Activated T-cell treated with anti-CD3 and anti-CD28 coated beads, Interleukin-2, amount 50 U/mL, for 4 hours (primary cell): ENCODE results near the gene TMEM39B. TPM values are rescaled to one million over a fixed set of nuclear protein-coding genes. Genes with fewer than 3 reads are reported as not detected.
A peak's percentile ranks its signal among the peaks of the same experiment; 100 is the strongest.
"Not testable (repeated sequence)": the region's sequence is repeated elsewhere in the genome, so short reads cannot be mapped to it uniquely, and the experiment has no call there.

Source experiments
- ATAC-seq, 2 donors: fragments of 200-7000 bp; cut with Tn5 transposase; one replicate each; pipeline ENCODE4 v1.10.0; 2021
- DNase-seq: peaks from one replicate; pipeline ENCODE4 v3.0.0-alpha.2; 2020
- H3K27me3 Mint-ChIP-seq: one replicate; pipeline ENCODE4 v1.8.0; 2021; ENCODE audit warnings: low read depth, mixed read lengths
- H3K36me3 Mint-ChIP-seq: one replicate; pipeline ENCODE4 v1.8.0; 2022; ENCODE audit warnings: mixed read lengths; ENCODE audit not compliant: insufficient read depth
- H3K4me1 Mint-ChIP-seq: one replicate; pipeline ENCODE4 v1.8.0; 2021; ENCODE audit warnings: low read depth, mixed read lengths
- H3K4me3 Mint-ChIP-seq: one replicate; pipeline ENCODE4 v1.8.0; 2021; ENCODE audit warnings: mild to moderate bottlenecking, moderate library complexity, mixed read lengths
- H3K9me3 Mint-ChIP-seq: one replicate; pipeline ENCODE4 v1.8.0; 2021; ENCODE audit warnings: mixed read lengths
- total RNA-seq, 3 donors: library from RNA; stranded (reverse); gene quantifications; one replicate each; pipeline ENCODE4 v1.2.1, GENCODE V29; 2021

Gene TMEM39B
- total RNA-seq, 3 donors from 2014 or later: 26.9 to 30.4 (median 27.8) TPM

GRCh38 chr1:32055416-32055815 lies 17.3 kb upstream of the TMEM39B start:
- Mint-ChIP-seq H3K9me3 (no peaks in the 10 kb centered on the region), H3K27me3 (no peaks in the 10 kb centered on the region), H3K36me3 (peaks cover 29% of the 10 kb centered on the region), H3K4me1 (no peaks in the 10 kb centered on the region), H3K4me3 (no peak overlapping the region)
- no peak for DNase-seq
- no peak for ATAC-seq

- DNase-seq (no peak), ATAC-seq (no peak)
- H3K27me3 Mint-ChIP-seq: no peaks in the 10 kb centered on the region
- no peaks in the 10 kb centered on the region for H3K4me1 Mint-ChIP-seq
- H3K4me3 Mint-ChIP-seq: no peak overlapping the region
- H3K36me3 Mint-ChIP-seq: peaks cover 27% of the 10 kb centered on the region
- no peaks in the 10 kb centered on the region for H3K9me3 Mint-ChIP-seq
These were observed 16.1 kb upstream of the TMEM39B start for GRCh38 chr1:32056598-32056997.

DNA sequence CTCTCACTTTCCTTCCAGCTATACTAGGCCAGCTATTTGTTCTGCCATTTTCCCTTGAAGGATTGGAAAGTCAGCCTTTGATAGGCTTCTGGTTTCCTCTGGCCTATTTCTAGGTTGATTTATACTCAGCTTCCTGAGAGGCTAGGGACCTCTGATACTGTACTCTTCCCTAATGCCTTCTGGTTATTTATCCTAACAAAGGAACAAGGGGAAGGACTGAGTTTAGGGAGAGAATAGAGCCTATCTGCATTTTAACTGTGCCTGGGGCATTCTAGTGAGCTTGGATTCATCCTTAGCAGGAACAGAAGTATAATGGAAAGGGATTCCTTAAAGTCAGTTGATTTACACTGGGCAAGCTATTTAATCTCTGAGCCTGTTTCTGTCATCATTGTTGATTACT lies 11.8 kb upstream of the TMEM39B start:
- Mint-ChIP-seq H3K36me3 (peaks cover 11% of the 10 kb centered on the region), H3K4me1 (no peaks in the 10 kb centered on the region), H3K27me3 (no peaks in the 10 kb centered on the region), H3K9me3 (no peaks in the 10 kb centered on the region), H3K4me3 (no peak overlapping the region)
- no peak for ATAC-seq
- no peak for DNase-seq

DNA sequence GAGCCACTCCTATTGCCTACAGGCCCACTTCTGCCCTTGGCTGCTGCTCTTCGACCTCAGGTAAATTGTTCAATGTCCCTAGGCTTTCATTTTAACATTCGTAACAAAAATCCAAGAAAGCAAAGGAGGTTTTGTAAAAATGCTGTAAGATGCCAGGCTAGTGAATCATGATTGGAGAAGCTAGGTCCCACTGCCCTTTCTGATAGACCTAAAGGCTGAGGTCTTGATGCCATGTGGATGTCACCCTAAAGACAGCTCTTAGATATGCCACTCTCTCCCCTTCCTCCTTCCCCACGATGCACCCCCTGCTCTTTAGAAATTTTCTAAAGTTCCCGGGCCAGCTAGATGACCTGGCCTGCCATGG lies 9.9 kb upstream of the TMEM39B start:
- Mint-ChIP-seq H3K4me1 (peaks cover 7% of the 10 kb centered on the region), H3K27me3 (no peaks in the 10 kb centered on the region), H3K9me3 (no peaks in the 10 kb centered on the region), H3K4me3 (no peak overlapping the region), H3K36me3 (peaks cover 11% of the 10 kb centered on the region)
- ATAC-seq (no peak), DNase-seq (no peak)

DNA sequence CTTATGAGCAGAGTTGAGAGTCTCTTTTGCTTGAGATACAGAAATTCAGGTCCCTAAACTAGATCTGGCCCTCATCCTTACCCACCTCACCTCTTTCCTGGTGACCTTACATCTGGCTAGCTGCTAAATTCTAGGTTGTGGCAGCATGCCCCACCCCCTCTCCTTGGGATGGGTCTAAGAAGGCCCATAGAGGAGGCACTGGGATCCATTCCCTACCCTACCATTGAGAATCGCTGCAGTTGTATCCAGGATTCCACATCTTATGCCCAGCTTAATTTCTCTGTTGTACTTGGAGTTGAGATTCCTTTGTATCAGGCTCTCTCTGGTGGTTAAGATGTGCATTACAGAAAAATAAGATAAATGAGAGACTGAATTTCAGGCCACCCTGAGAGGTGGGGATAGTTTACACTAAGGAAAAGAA lies 9.5 kb upstream of the TMEM39B start:
- H3K27me3 Mint-ChIP-seq: no peaks in the 10 kb centered on the region
- peaks cover 7% of the 10 kb centered on the region for H3K4me1 Mint-ChIP-seq
- ATAC-seq: peak in 1 of 2 donors; percentile 57
- peaks cover 11% of the 10 kb centered on the region for H3K36me3 Mint-ChIP-seq
- H3K9me3 Mint-ChIP-seq: no peaks in the 10 kb centered on the region
- H3K4me3 Mint-ChIP-seq: no peak overlapping the region
- no peak for DNase-seq

GRCh38 chr1:32065613-32066488 lies 6.9 kb upstream of the TMEM39B start:
- H3K27me3 Mint-ChIP-seq, H3K9me3 Mint-ChIP-seq, H3K36me3 Mint-ChIP-seq, ATAC-seq, H3K4me1 Mint-ChIP-seq, DNase-seq, H3K4me3 Mint-ChIP-seq: not testable (repeated sequence)

DNA sequence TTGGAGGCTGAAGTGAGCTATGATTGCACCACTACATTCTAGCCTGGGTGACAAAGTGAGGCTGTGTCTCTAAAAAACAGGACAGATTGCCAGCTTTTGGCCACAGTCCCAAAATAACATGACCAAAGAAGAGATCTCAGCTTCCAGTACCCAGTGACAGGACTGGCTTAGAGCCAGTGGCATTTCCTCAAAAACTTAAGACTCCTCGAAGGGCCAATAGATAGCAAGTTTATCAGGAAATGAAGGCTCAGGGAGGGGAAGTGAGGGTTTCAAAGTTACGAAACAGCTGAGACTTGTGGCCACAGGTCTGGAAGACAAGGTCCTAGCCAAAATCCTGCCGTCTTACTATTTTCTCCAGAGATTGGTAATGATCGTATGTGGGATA lies 6.3 kb upstream of the TMEM39B start:
- no peaks in the 10 kb centered on the region for H3K27me3 Mint-ChIP-seq

DNA sequence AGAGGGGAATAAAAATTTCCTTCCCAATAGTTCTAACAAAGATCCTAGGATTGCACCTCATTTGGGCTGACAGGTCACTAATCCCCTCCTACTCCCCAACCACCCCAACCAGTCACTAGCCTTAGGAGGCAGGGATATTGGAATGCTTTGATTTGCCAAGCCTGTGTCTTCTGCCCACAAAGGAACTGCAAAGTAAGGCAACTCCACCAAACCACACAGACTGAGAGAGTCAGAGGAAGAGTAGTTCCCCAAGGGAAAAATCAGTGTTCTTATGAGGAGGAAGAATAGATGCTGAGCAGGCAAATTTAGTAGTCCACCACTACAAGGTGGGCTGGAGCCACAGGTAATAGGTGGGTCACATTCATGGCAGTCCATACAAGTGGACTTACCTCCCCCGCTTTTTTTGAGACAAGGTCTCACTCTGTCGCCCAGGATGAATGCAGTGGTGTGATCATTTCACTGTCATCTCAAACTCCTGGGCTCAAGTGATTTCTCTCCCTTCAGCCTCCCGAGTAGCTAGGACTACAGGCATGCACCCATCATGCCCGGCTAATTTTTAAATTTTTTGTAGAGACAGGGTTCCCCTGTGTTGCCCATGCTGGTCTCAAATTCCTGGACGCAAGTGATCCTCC lies 3.7 kb upstream of the TMEM39B start:
- Mint-ChIP-seq H3K27me3 (no peaks in the 10 kb centered on the region), H3K4me1 (peaks cover 25% of the 10 kb centered on the region), H3K9me3 (no peaks in the 10 kb centered on the region), H3K4me3 (no peak overlapping the region), H3K36me3 (no peaks in the 10 kb centered on the region)
- DNase-seq (no peak), ATAC-seq (no peak)

More for the DNA sequence above, 6.3 kb upstream of the TMEM39B start:
- no peaks in the 10 kb centered on the region for H3K9me3 Mint-ChIP-seq
- DNase-seq: no peak
- no peak overlapping the region for H3K4me3 Mint-ChIP-seq
- peaks cover 2% of the 10 kb centered on the region for H3K36me3 Mint-ChIP-seq
- peaks cover 9% of the 10 kb centered on the region for H3K4me1 Mint-ChIP-seq
- ATAC-seq: no peak

GRCh38 chr1:32071758-32072621 lies 749 bp upstream of the TMEM39B start:
- Mint-ChIP-seq H3K36me3 (peaks cover 2% of the 10 kb centered on the region), H3K4me3 (peak overlapping the region; percentile 85), H3K4me1 (peaks cover 32% of the 10 kb centered on the region), H3K9me3 (no peaks in the 10 kb centered on the region), H3K27me3 (no peaks in the 10 kb centered on the region)
- DNase-seq (no peak), ATAC-seq (peak in 1 of 2 donors; percentile 15)

DNA sequence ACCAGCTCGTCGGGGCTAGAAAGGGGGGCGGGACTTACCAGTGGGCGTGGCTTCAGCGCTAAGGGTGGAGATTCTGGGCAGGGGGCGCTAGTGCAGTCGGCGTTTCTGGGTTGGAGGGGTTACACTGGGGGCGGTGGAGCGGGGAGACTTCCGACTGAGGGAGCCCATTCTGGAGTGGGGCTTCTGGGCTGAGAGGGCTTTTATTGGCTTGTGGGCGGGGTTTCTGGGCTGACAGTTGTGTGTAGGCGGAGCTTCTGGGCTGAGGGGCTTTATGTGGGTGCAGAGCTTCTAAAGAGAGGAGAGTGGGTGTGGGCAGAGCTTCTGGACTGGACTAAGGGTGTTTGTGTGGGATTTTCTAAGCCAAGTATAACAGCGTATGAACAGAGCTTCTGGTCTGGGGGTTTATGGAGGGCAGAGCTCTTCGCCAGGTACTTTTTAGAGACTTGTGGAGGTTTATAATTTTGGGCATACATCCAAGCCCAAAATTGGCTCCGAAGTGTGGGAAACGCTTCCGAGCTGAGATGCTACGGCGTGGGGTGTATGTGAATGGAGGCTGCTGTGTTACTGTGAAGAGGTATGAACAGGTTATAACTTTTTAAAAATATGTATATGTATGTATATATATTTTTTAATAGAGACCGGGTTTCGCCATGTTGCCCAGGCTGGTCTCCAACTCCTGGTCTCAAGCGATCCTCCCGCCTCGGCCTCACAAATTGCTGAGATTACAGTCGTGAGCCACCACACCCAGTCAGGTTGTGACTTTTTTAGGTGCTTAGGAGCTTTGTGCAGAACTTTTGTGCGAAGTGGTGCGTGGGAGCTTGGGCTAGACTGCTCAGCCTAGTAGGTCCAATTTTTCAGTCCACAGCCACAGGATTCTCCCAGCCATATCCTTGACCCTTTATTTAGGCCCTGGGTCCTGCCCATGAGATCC lies 825 bp downstream of the TMEM39B start:
- H3K4me3 Mint-ChIP-seq: peak overlapping the region; percentile 85
- DNase-seq (no peak), ATAC-seq (peak in 1 of 2 donors; percentile 22)
- H3K36me3 Mint-ChIP-seq: peaks cover 9% of the 10 kb centered on the region
- peaks cover 32% of the 10 kb centered on the region for H3K4me1 Mint-ChIP-seq
- no peaks in the 10 kb centered on the region for H3K9me3 Mint-ChIP-seq
- H3K27me3 Mint-ChIP-seq: no peaks in the 10 kb centered on the region

GRCh38 chr1:32074841-32075240 lies 2.1 kb downstream of the TMEM39B start:
- ATAC-seq (no peak), DNase-seq (no peak)
- Mint-ChIP-seq H3K27me3 (no peaks in the 10 kb centered on the region), H3K4me3 (peak overlapping the region; percentile 42), H3K36me3 (peaks cover 9% of the 10 kb centered on the region), H3K4me1 (peaks cover 32% of the 10 kb centered on the region), H3K9me3 (no peaks in the 10 kb centered on the region)

DNA sequence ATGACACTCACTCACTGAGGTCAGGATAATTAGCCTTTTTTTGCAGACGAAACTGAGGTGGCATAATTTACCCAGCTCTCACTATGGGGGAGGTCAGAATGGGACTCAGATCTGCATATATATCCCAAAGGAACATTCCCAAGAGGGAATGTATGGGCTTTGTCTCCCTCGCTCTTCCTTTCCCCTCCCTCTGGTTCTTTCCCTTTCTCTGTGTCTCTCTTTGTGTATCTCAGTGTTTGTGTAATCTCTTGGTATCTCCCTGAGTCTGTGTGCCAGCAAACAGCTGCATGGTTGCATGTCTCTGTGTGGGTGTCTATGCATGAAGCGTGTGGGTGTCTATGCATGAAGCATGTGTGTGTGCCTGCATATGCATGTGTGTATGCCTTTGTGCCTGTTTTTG lies 4.7 kb downstream of the TMEM39B start:
- H3K4me1 Mint-ChIP-seq: peaks cover 22% of the 10 kb centered on the region
- ATAC-seq: no peak
- no peaks in the 10 kb centered on the region for H3K27me3 Mint-ChIP-seq
- no peaks in the 10 kb centered on the region for H3K9me3 Mint-ChIP-seq
- no peak for DNase-seq
- peaks cover 18% of the 10 kb centered on the region for H3K36me3 Mint-ChIP-seq
- H3K4me3 Mint-ChIP-seq: no peak overlapping the region

DNA sequence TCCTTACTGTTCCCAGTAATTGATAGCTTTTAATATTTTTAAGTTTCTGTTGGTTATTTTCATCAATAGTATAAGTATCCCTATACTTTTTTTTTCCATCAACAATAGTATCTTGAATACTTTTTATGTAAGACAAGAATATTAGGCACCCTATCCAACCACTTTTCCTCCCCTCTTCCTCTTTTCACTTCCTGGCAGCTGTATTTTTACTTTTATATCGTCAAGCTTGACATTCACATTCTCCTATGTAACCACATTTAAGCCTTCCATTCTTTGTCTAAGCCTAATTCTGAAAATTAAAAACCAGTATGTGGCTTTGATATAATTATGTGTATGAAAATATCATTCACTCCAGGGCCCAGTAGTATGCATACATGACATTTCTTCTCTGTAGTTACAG lies 9.3 kb downstream of the TMEM39B start:
- no peaks in the 10 kb centered on the region for H3K4me1 Mint-ChIP-seq
- no peaks in the 10 kb centered on the region for H3K27me3 Mint-ChIP-seq
- peaks cover 35% of the 10 kb centered on the region for H3K36me3 Mint-ChIP-seq
- H3K9me3 Mint-ChIP-seq: no peaks in the 10 kb centered on the region
- no peak for DNase-seq
- H3K4me3 Mint-ChIP-seq: no peak overlapping the region
- no peak for ATAC-seq
